Measurements from ENCODE around the gene PAQR8.

Gene PAQR8

DNA sequence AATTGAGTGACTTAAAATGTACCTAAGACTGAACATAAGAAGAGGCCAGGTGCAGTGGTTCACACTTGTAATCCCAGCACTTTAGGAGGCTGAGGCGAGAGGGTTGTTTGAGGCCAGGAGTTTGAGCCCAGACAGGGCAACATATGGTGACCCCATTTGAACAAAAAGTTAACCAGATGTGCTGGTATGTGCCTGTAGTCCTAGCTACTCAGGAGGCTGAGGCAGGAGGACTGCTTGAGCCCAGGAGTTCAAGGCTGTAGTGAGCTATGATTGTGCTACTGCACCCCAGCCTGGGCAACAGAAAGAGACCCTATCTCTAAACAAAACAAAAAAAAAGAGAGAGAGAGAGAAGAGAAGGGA, 10.1 kb upstream of the PAQR8 start:
- DNase-seq = no peak

DNA sequence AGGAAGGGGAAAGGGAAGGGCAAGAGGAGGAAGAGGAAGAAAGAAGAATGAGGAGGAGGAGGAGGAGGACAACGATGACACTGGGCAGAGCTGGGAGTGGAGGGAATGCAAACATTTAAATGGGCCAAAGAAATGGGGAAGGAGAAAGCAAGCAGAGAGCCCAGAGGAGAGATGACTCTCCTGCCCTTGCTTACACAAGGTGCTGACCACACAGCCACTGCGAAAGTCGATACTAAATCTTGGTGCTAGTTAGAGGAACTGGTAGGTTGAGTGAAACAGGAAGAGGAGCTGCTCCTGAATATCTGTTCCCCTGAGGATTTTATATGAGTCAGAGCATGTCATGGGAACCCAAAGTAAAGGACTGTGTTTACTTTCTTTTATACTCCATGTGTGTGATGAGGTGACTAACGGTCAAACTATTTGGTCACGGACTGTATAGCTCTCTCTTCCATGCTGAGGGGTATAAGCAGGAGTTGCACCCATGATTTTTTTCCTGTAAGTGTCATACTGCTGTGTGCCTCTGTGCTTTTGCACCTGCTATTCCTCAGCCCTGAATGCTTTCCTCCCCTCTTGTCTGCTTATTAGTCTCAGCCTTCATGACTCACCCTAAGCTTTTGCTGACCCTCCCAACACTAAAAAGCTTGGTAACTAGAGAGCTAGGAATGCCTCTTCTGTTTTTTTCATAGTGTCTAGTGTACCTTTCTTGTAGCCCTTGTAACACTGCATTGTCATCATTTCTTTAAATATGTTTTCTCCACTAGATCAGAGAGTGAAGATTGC, 9.5 kb upstream of the PAQR8 start:
- DNase-seq = no peak

DNA sequence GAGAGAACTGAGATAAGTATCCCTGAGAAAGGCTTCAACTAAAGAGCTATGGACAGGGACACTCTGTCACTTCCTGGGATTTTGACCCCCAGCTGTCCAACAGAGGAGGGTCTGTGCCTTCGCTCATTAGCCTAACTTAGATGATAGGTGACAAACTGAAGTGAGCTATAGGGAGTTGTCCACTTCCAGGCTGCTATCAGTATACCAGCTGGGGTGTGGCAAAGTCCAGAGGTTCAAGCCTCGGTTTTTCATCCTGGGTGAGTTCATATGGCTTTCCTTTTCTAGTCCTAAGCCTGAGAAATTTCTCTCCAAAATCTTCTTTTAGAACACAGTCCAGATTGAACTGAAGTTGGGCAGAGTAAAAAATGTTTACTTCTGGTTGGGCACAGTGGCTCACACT, 5.9 kb upstream of the PAQR8 start:
- DNase-seq = no peak

DNA sequence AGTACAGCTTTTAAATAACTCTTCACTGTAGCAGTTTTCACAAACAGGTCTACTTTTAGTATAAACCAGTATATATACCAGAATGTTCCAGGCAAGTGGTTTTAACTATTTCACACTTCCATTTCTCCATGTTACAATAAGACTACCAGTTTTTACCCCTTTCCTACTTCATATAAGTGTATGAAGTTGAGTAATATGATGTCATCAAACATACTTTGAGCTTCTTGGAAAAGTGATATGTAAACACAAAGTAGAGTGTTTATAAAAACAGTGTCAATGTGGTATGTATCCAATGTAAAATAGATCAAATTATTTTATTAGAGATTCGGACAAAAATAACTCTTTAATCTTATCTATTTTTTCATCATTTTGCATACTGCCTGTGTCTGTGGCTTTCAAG, 2.5 kb upstream of the PAQR8 start:
- no peak for DNase-seq

DNA sequence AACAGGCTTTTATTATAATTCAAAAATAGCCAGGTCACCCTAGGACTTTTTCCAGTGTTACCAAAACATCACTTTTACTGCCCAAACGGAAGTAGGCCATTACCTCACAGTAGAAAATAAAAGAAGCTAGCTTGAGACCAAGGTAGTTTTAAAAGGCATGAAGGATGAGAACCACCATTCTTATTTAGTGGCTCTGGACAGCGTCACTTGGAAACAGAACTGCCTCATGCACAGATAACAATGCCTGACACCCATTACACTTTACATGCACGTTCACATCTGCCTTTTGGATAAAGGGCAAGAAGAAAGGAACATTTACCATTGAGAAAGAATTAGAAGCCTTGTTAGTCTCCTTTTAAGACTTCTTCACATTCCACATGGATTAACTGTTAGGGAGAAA, 1.9 kb upstream of the PAQR8 start:
- DNase-seq = no peak

DNA sequence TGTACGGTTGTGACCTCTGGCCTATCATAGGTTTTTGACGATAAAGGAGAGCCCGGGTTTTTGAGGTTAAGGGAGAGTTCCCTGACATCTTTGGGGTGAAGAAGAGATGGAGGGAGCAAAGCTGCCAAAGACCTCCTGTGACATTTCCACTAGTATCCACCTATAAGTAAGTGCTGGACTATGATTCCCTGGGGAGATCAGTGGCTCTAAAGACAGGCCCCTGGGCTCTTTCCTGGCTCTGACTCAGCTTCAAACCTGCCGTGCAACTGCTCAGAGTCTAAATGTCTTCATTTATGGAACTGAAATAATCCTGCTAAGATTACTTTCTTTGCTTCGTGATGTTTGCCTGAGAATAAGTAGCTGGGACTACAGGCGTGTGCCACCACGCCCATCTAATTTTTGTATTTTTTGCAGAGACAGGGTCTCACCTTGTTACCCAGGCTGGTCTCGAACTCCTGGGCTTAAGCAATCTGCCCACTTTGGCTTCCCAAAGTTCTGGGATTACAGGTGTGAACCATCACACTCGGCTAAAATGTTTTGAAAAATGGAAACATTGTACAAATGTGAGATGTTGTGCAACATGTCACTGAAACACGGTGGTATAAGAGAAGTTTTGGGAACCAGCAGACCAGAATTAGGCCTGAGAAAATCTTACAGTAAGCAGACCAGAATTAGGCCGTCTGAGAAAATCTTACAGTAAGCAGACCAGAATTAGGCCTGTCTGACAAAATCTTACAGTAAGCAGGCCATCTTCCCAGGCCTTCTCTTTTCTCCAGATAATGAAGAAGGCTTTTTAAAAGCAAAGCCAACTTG, 1.1 kb upstream of the PAQR8 start:
- DNase-seq = no peak

DNA sequence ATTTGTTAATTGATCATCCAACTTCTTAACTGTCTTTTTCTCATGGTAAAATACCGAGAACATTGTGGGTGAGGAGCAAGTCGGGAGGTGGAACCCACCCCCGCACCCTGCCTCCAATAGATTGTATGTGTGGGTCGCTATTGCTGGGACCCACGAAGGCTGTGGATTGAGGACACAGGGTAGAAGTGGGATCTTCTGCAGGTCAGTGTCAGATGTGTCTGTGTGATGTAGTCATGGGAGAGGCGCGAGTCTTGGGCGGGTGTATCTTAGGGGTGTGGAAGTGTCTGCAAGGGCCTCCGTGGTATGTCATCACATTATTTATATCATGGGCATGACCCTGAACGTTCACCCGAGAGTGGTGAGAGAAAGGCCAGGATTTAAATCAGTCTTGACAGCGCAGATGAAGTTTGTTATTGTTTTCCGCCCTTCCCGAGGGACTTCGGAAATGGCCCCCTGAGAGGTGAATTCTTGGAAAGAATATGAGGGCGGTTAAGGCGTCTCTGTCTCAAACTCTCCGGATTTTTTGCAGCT, 472 bp upstream of the PAQR8 start:
- no peak for DNase-seq

DNA sequence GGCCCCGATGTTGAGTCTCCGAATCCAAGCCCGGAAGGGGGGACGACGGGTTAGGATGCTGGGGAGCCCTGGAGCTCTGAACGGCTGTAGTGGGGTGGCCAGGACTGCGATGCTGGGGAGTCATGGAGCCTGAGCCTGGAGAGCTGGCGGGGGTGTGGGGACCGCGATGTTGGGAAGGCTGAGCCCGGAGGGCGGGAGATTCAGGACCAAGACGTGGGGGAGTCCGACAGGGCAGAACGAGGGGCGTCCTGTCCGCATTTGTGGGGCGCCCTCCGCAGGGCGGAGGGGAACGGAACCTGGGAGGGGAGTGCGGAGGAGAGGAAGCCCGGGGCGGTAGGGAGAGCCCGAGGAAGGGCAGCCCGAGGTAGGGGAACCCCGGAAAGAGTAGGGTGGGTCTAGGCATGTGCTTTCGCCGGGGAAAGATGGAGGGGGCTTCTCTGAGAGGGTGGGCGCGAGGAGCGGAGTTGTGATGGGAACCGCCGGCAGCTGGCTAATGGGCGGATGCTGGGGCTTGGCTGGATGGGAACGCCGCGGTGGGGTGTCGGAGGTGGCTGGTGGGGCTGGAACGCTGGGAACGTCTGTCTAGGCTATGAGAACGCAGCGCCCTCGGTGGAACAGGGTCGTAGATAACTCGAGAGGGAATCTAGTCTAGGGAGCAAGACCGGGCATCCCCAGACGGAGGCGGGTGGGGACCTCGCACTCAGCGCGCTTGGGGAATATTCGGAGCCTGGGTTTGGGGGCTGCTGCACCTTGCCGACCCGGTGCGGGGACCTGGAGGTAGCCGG, 684 bp downstream of the PAQR8 start:
- no peak for DNase-seq

DNA sequence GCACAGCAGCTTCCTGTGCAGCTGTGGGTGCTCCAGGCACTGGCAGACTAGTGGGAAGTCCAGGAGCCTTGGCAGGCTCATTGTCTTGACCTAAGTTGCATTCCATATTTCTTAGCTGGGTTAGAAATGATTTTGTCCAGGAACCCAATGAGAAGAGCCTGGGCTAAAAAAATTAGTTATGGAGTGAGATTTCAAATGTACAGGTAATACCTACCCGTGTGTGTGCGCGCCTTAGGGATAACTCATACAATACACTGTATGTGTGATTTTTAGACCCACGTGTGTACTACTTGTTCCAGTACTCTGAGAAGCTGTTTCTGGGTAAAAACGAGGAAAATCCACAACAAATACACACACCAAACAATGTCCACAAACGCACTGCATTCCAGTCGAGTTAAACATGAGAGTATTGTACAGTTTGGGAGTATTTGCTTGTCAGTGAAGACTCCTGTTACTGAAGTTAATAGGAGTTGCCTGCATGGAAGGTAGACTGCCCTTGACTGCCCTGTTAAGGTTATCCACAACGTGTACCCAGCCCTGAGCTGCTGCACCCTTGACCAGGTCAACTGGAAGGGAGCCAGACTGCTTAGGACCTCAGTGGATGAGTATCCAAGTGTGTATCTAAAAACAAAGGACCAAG, 1.4 kb downstream of the PAQR8 start:
- no peak for DNase-seq

DNA sequence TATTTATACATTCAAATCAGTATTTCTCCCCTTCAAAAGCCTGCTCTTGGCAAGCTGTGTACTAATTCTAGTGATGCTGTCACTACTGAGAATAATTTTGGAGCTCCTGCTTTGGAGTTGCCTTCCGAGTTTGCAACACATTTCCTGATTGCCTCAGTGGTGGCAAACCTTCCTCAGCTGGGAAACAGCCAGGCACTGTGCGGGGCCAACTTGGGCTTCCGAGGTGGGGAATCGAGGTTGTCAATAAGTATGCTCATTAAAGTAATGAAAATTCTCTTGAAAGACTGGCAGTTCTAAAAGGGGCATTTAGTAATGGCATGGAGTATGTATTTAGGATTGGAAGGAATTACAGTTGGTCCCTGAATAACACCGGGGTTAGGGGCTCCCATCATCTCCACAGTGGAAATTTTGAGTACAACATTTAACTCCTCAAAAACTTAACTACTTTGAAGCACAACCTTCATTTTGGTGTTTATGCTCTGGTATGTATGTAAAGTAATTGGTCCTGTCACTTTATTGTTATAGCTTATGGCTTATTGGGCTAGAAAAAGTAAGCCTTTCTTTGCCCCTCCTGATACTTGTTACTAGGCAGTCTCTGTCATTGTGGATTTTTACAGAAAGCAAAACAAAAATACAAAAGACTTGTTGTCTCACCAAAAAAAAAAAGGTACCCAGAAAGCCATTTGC, 2.7 kb downstream of the PAQR8 start:
- DNase-seq = no peak

DNA sequence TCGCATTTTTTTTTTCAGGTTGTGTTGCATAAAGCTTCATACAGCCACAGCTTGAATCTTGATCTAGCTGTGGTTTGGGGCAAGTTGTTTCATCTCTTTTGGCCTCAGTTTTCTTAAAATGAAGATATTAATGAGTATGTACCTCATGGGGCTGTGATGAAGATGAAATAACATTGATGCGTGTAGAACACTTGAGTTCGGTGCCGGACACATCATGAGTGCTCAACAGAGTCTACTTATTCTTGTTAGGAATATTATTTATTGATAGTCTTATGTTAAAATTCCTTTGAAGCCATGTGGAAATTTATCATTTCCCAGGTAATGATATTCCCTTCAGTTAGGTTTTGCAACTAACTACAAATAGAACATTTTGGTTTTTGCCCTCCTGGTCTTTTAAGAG, 3.4 kb downstream of the PAQR8 start:
- DNase-seq = no peak

DNA sequence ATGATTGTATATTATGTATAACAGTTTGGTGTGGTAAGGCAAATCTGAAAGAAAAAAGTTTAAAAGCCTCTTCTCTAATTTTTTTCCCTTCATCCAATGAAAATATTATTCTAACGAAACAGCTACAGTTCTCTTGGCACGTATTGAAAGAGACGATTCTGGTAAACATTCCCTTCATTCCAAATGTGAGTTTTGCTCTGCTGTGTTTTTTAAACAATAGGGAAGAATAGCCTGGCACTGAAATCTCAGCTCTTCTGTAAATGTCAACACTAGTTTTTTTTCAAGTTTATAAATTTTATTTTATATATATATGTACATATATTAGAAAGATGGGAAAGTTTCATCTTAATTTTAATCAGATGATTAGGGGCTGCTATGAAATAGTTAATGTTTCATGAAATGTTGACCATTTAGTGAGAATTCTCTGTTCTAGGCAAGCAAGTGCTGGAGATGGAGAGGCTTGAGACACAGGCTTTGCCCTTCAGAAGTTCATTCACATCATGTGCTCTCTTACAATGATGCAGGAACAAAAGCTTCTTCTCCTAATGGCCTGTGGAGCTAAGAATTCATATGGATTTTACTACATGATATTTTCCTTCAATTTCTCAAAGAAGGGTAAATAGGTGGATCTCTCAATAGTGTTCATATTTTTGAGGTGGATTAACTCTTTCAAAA, 4.1 kb downstream of the PAQR8 start:
- DNase-seq = no peak

DNA sequence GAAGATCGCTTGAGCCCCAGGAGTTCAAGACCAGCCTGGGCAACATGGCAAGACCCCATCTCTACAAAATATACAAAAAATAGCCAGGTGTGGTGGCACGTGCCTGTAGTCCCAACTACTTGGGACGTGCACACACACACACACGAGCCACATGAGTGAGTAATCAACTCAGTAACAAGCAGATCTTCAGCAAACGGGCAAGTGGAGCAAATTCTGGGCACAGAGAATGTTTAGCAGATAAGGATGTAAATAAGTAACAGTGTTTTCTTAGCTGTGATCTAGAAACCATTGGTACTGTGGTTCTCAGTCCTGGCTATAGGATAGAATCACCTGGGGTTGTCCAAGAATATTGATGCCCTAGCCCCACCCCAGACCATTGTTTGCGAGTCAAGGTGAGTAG, 6.1 kb downstream of the PAQR8 start:
- DNase-seq = no peak

DNA sequence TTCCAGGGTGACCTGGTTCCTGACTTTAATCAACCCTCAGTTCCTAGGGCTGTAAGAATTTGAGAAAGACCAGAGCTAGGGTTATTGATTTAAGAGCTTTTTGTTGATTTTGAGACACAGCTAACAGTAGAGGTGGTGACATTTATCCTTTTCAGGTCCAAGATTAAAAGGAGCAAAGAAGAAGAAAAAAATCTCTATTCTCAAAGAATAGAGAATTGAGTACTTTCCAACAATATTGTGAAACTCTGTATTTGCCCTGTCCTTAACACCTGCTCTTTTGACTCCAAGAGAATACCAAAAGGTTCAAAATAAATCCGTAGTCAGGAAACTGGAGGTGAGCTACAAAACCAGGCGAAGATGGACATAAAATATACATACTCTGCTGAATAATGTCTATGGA, 7.3 kb downstream of the PAQR8 start:
- no peak for DNase-seq

DNA sequence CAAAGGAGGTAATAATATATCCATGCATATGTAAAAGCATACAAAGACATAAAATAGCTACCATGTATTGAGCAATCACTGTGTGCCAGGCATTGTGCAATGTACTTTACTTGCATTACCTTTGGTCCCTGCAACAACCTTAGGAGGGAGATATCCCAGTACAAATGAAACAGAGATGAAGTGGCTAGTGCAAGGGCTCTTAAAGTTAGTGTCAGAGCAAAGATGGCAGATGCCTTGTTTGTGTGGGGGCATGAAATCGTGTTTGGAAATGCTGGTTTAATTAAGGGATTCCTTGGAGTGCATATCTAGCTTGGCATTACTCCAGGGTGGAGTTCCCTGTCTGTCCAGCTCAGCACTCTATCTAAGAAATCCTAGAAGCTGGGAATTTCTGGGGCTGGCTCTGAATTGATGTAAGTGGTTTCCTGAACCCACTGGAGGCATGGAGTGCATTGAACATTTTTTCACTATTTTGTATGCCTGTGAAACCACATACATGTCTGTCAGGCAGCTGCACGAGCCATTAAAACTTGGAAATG, 9.8 kb downstream of the PAQR8 start:
- no peak for DNase-seq

DNA sequence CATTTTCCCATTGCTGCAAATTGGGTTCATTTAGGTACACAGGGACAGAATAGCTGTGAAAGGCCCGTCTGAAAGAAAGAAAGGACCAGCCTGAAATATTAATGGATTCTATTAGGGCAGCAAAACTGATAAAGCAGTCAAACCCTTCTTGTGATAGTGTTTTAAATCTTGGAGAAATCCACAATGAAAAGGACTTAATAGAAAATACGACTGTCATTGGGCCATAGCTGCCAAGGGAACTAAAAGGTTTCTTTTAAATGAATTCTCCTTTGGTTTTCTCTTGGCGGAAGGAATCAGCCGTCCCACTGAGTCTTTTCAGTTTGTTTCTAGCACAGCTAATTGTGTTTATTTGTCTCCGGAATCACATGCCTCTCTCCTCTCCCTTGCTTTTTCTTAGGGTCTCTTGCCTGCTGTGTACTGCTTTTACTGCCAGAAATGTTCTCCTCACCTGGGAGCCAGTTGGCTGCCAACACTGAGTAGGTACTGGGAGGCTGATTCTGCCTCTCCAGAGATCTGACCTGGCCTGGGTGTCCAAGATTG, 11.3 kb downstream of the PAQR8 start:
- DNase-seq = no peak

DNA sequence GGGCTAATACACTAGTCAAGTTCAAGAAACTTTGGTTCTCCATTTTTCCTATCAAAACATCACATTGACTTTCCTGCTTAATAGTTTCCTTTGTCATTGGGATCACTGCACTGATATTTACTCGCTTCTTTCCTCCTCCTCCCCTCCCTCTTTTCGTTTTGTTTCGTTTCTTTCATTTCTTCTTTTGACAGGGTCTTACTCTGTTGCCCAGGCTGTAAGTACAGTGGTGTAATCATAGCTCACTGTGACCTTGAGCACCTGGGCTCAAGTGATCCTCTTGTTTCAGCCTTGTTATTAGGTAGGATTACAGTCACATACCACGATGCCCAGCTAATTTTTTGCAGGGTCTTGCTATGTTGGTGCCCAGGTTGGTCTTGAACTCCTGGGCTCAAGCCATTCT, 12.3 kb downstream of the PAQR8 start:
- DNase-seq = no peak

DNA sequence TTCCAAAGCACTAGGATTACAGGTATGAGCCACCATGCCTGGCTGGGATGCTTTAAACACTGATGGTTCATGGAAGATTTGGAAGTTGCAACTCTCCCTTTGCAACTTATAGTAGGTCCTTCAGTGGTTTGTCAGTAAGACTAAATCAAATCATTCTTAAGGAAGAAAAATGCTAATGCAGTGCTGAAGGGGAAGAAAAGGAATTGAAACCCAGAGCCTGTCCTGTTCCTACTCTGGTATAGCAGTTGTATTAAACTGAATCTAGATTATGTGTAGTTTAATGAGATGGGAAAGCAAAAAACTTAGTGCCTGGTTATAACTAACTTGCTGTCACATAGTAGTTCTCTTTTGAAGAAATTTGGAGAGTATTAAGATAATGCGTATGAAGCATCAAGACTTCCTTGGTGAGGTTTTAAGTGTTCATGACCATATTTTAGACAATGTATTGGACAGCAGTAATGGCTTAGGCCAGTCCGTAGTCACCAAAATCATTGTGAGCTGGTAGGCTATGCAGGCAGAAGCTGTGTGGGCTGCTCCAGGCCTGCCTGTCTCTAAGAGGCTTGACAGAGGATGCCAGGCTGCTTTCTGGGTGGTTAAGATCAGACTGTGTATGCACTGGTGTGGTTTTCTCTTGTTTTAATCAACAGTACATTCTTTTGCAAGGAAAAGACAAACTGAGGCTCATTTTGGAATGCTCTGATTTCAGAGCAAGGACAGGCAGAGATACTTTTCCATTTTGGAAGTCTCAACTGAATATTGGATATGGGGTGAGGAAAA, 14.0 kb downstream of the PAQR8 start:
- DNase-seq = no peak

DNA sequence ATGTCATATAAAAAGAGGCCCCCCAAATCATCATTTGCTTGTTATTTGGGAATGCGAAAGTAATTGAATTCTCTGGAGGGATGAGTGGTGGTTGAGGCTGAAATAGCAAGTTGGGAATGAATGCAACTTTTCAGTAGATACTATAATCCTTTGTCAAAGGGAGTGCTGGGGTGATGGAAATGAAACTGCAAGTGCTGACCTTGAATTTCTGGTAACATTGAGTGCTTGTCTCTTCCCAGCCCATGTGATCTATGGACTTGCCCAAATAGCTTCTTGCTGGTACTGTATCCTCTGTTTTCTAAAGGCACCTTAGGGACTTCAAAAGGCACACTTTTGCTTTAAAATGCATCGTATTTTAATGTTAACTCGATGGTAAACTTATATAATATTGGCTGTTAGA, 14.8 kb downstream of the PAQR8 start:
- no peak for DNase-seq

DNA sequence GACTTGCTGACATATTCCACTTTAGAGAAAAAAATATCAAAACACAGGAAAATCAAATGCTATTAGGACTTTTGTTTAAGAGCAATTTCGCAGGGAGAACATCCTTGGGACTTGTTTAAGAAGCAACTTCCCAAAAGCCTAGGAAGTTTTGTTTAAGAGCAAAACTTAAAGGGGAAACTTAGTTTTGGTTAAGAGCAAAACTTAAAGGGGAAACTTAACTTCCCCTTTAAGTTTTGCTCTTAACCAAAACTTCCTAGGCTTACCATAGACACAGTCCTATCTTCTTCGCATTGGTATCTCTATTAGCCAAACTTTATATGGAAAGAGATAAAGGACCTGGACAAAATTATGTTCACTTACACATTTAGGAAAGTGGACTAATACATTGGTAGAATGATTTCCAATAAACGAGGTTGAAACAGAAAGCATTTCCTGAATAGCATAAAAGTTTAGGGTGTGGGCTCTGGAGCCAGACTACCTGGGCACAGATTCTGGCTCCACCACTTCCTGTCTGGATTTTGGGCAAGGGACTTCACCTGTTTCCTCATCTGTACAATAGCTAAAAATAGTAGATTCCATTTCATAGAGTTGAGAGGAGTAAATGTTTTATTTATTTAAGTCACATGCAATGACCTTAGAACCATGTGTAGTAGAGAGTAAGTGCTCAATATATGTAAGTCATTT, 15.7 kb downstream of the PAQR8 start:
- no peak for DNase-seq
